ES-I3 (cell line): ENCODE measurements around the gene ZBTB24.

ENCODE experiments used
- H3K36me3 ChIP-seq: 2 replicates; pipeline ENCODE4 v1.6.1; 2013; ENCODE audit warnings: mild to moderate bottlenecking, low read length, control low read depth, moderate library complexity; ENCODE audit not compliant: insufficient read depth
- H3K4me1 ChIP-seq: 2 replicates; pipeline ENCODE4 v1.6.1; 2013; ENCODE audit warnings: mild to moderate bottlenecking, control low read depth, low read length; ENCODE audit not compliant: insufficient read depth
- H3K9ac ChIP-seq: 2 replicates; pipeline ENCODE4 v1.6.1; 2013; ENCODE audit warnings: low read depth, mild to moderate bottlenecking, low read length, moderate library complexity
- H3K9me3 ChIP-seq: 2 replicates; pipeline ENCODE4 v1.6.1; 2013; ENCODE audit warnings: mild to moderate bottlenecking, low read length, moderate library complexity; ENCODE audit not compliant: control insufficient read depth, insufficient read depth

The ZBTB24 gene

DNA sequence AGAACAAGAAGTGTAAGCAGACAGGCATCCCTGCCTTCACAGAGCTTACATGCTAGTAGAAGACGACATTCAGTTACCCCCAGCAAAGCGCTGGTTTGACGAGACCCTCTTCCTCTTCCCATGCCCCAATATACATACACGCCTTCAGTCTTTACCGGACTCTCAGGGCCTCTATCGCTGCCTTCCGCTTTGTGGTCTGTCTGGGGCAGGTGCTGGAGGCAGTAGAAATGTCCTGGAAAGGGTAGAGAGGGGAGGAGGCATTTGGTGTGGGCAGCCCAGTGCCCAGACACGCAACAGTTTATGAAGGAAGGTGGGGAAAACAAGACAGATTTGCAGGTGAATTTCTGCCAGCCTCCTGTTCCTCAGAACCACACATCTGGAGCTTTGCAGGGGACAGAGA lies 36.5 kb downstream of the ZBTB24 start:
- no peak overlapping the region for H3K9ac ChIP-seq
- peaks cover 2% of the 10 kb centered on the region; the same call in 1 of the 2 replicates for H3K36me3 ChIP-seq
- H3K4me1 ChIP-seq, result peaks cover 4% of the 10 kb centered on the region; the same call in 1 of the 2 replicates
- no peaks in the 10 kb centered on the region for H3K9me3 ChIP-seq

GRCh38 chr6:109446072-109446471 lies 36.9 kb downstream of the ZBTB24 start:
- H3K9me3 ChIP-seq, result no peaks in the 10 kb centered on the region
- H3K4me1 ChIP-seq, result peaks cover 5% of the 10 kb centered on the region; the same call in 1 of the 2 replicates

GRCh38 chr6:109445382-109445781 lies 37.6 kb downstream of the ZBTB24 start:
- no peak overlapping the region for H3K9ac ChIP-seq
- H3K9me3 ChIP-seq, result no peaks in the 10 kb centered on the region
- H3K36me3 ChIP-seq, result no peaks in the 10 kb centered on the region; the same call in 1 of the 2 replicates
- H3K4me1 ChIP-seq, result peaks cover 5% of the 10 kb centered on the region; the same call in 1 of the 2 replicates

More at GRCh38 chr6:109446072-109446471, 36.9 kb downstream of the ZBTB24 start:
- H3K9ac ChIP-seq, result no peak overlapping the region
- no peaks in the 10 kb centered on the region; the same call in 1 of the 2 replicates for H3K36me3 ChIP-seq

DNA sequence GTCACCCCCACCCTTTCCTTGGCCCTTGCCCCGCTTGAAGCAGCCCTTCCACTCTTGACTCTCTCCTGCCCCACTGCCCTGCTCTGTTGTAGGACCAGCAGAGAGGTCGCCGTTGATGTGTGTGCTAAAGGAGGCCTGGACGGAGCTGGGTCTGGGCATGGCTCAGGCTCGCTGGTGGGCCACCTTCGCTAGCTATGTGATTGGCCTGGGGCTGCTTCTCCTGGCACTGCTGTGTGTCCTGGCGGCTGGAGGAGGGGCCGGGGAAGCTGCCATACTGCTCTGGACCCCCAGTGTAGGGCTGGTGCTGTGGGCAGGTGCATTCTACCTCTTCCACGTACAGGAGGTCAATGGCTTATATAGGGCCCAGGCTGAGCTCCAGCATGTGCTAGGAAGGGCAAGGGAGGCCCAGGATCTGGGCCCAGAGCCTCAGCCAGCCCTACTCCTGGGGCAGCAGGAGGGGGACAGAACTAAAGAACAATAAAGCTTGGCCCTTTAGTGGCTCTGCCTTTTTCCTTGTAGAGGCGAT lies 39.5 kb downstream of the ZBTB24 start:
- Histone ChIP-seq H3K9me3 (no peaks in the 10 kb centered on the region), H3K4me1 (peaks cover 5% of the 10 kb centered on the region; the same call in 1 of the 2 replicates), H3K9ac (no peak overlapping the region), H3K36me3 (no peaks in the 10 kb centered on the region; the same call in 1 of the 2 replicates)

DNA sequence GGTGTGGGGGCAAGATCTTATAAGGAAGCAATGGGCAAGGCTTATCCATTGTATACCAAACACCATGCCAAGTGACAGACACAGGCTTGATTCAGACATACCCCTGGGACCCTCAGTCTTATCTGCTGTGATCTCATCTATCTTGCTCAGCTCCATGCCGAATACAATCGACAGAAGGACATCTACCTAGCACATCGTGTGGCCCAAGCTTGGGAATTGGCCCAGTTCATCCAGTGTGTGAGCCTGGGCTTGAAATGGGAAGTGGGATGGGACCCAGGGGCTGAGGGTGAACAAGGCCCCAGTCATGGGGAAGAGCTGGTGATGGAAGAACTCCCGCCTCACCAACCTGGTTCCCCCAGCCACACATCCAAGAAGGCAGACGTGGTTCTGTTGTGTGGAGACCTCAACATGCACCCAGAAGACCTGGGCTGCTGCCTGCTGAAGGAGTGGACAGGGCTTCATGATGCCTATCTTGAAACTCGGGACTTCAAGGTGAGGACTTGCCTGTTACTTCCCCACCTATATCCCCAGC lies 40.6 kb downstream of the ZBTB24 start:
- H3K4me1 ChIP-seq, result peaks cover 5% of the 10 kb centered on the region; the same call in 1 of the 2 replicates
- no peaks in the 10 kb centered on the region; the same call in 1 of the 2 replicates for H3K36me3 ChIP-seq
- H3K9ac ChIP-seq, result no peak overlapping the region
- H3K9me3 ChIP-seq, result no peaks in the 10 kb centered on the region

DNA sequence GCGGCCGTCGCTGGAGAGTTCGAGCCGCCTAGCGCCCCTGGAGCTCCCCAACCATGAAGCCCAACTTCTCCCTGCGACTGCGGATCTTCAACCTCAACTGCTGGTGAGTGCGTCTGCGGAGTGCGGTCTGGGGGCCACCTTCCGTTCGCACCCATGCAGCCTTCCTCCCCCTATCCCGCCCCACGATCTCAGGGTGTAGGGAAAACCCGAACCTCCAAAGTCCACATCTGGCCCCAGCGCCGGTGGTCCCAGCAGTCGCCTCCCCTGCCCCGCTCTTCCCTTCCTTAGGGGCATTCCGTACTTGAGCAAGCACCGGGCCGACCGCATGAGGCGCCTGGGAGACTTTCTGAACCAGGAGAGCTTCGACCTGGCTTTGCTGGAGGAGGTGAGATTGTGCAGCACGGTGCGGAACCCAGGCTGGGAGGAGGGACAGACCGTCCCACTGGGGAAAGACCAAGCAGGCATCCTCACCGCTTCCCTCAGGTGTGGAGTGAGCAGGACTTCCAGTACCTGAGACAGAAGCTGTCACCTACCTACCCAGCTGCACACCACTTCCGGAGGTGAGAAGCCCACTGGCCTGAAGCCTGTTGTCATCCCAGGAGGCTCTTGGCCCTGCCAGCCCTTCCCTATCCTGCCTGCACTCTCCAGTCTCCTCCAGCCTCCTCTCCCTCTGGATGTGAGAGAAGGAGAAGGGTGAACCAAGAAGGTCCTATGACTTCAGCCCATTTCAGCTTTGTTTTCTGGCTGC lies 41.8 kb downstream of the ZBTB24 start:
- H3K9me3 ChIP-seq, result no peaks in the 10 kb centered on the region
- H3K4me1 ChIP-seq, result peaks cover 5% of the 10 kb centered on the region; the same call in 1 of the 2 replicates
- no peaks in the 10 kb centered on the region; the same call in 1 of the 2 replicates for H3K36me3 ChIP-seq
- H3K9ac ChIP-seq, result peak overlapping the region; percentile 69

GRCh38 chr6:109440331-109441068 lies 42.5 kb downstream of the ZBTB24 start, which contains the start of the genes PPIL6 and SMPD2:
Gene PPIL6 (minus strand): TSS chr6:109440628. CDS start chr6:109440590, 38 bp downstream.
Gene SMPD2 (plus strand): TSS chr6:109440724. CDS start chr6:109441122, 398 bp downstream.
- H3K9ac ChIP-seq, result peak within 1 kb of the TSS; percentile 69
- H3K4me1 ChIP-seq, result peaks cover 5% of the 10 kb centered on the region; the same call in 1 of the 2 replicates
- H3K36me3 ChIP-seq, result no peaks in the 10 kb centered on the region; the same call in 1 of the 2 replicates
- H3K9me3 ChIP-seq, result no peaks in the 10 kb centered on the region

GRCh38 chr6:109436041-109436440 lies 47.0 kb downstream of the ZBTB24 start:
- Histone ChIP-seq H3K9me3 (no peaks in the 10 kb centered on the region), H3K9ac (no peak overlapping the region), H3K4me1 (no peaks in the 10 kb centered on the region), H3K36me3 (no peaks in the 10 kb centered on the region)

GRCh38 chr6:109434456-109434855 lies 48.6 kb downstream of the ZBTB24 start:
- H3K9me3 ChIP-seq, result no peaks in the 10 kb centered on the region

DNA sequence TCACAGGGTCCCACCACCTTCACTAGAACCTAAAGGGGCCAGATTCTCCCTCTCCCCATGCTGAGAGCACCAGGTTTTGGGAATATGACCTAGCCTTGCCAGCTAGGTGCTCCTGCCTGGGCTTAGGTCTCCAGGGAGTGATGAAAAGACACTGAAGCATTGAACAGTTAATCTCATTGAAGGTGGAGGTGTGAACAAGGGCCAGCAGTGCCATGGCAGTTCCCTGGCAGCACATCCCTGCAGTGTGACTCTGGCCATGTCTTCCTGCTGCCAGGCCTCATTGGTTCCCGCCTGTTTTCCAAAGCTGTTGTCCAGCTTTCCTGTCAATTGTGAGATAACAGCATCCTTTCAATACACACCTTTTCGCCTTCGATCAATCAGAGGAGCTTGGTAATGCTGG lies 53.5 kb downstream of the ZBTB24 start:
- no peaks in the 10 kb centered on the region for H3K9me3 ChIP-seq
- no peak overlapping the region for H3K9ac ChIP-seq
- no peaks in the 10 kb centered on the region for H3K4me1 ChIP-seq
- H3K36me3 ChIP-seq, result no peaks in the 10 kb centered on the region

More at GRCh38 chr6:109434456-109434855, 48.6 kb downstream of the ZBTB24 start:
- no peaks in the 10 kb centered on the region for H3K36me3 ChIP-seq
- H3K4me1 ChIP-seq, result no peaks in the 10 kb centered on the region
- no peak overlapping the region for H3K9ac ChIP-seq

GRCh38 chr6:109428889-109429477 lies 54.0 kb downstream of the ZBTB24 start:
- Histone ChIP-seq H3K9me3 (no peaks in the 10 kb centered on the region), H3K9ac (no peak overlapping the region), H3K4me1 (peaks cover 4% of the 10 kb centered on the region; the same call in 1 of the 2 replicates), H3K36me3 (no peaks in the 10 kb centered on the region)

DNA sequence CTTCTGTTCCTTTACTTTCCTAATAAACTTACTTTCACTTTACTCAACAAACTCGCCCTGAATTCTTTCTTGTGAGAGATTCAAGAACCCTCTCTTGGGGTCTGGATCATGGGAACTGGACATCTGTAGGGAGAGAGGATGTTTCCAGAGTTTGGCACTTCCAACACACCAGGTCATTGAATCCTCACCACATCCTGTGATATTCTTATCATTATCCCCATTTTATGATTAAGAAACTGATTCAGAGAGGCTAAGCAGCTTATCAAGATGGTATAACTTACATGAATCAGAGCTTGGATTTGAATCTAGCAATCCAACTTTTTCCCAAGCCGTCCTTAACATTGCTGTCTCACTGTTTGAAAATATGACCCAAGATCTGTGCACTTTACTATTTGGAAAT lies 58.1 kb downstream of the ZBTB24 start:
- no peak overlapping the region for H3K9ac ChIP-seq
- no peaks in the 10 kb centered on the region for H3K9me3 ChIP-seq
- no peaks in the 10 kb centered on the region for H3K36me3 ChIP-seq
- H3K4me1 ChIP-seq, result peaks cover 4% of the 10 kb centered on the region; the same call in 1 of the 2 replicates

DNA sequence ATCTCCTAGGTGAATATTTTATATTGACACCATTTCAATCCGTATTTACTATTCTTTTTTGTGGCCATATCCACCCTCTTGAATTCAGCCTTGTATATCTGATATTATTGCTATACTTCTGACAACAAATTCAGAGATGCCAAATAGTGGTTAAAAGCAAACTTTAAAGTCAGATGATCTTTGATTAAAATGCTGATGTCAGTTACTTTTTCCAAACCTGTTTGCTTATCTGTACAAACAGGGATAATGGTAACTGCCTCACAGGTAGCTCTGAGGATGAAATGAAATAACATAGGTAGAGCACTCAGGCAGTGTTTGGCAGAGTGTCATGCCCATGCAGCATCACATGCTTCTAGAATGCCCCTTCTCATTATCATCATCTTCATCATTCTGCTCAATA lies 61.8 kb downstream of the ZBTB24 start:
- Histone ChIP-seq H3K9ac (no peak overlapping the region), H3K4me1 (peaks cover 4% of the 10 kb centered on the region; the same call in 1 of the 2 replicates), H3K9me3 (no peaks in the 10 kb centered on the region), H3K36me3 (no peaks in the 10 kb centered on the region)

DNA sequence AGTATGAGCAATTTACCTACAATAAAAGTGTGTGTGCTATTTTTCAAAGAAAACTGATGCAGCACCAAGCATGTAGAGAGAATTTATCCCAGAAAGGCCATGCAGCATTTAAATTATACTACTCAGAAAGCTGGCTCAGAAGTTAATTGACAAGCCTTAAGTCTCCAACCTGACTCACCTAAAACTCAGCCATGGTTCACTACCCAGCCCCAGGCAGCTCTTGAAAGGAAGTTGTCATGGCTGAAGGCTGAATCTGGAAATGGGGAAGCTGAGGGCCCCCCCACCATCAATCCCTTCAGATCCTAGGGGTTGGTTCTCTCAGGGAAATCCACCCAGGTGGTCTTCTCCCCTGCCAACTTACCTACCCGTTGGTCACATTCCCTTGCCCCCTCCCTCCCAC lies 62.3 kb downstream of the ZBTB24 start:
- no peaks in the 10 kb centered on the region for H3K9me3 ChIP-seq
- peaks cover 4% of the 10 kb centered on the region; the same call in 1 of the 2 replicates for H3K4me1 ChIP-seq
- H3K36me3 ChIP-seq, result no peaks in the 10 kb centered on the region
- H3K9ac ChIP-seq, result no peak overlapping the region
